ENCODE data around the gene KRT31. TPM values are rescaled to one million over a fixed set of nuclear protein-coding genes. Genes with fewer than 3 reads are reported as not detected.

KRT31 gene
- polyA plus RNA-seq (2011; rRNA removed), result not detected in 2 replicates
- not detected in 2 replicates for polyA minus RNA-seq (2011; rRNA and poly(A)+ RNA removed)

DNA sequence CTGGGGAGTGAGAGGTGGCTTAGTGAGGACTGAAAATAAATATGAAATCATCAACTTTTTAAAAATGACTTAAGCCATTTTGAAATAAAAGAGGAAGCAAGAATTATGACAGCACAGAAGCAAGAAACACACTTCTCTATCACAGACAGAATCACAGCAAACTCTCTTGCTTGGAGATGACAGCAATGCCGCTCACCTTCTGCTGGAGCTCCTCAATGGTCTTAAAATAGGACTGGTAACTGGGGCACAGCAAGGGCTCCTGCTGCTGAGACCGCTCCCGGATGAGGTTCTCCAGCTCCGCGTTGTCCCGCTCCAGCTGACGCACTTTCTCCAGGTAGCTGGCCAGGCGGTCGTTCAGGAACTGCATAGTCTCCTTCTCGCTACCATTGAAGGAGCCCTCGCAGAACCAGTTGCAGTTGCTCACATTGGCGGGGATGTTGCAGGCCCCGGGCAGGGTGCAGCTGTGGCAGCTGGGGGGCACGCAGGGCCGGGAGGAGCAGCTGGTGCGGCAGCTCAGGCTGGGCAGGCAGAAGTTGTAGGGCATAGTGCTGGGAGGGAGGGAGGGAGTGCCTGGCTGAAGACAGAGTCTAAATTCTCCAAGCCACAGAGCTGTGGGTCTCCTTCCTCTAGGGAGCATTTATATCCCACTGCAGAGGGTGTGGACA, at the start of gene KRT31:
Gene KRT31 (minus strand): TSS at position 613 of the 665 bp plus-strand sequence. CDS start 69 bp downstream, at position 544.
- no peak within 1 kb of the TSS for H3K4me3 ChIP-seq (ENCODE audit: low read depth, low read length)
- H3K9me3 ChIP-seq (ENCODE audit: control insufficient read depth, insufficient read depth, low read length), result no peaks in the 10 kb centered on the region
- TF ChIP-seq, protein P1, sequence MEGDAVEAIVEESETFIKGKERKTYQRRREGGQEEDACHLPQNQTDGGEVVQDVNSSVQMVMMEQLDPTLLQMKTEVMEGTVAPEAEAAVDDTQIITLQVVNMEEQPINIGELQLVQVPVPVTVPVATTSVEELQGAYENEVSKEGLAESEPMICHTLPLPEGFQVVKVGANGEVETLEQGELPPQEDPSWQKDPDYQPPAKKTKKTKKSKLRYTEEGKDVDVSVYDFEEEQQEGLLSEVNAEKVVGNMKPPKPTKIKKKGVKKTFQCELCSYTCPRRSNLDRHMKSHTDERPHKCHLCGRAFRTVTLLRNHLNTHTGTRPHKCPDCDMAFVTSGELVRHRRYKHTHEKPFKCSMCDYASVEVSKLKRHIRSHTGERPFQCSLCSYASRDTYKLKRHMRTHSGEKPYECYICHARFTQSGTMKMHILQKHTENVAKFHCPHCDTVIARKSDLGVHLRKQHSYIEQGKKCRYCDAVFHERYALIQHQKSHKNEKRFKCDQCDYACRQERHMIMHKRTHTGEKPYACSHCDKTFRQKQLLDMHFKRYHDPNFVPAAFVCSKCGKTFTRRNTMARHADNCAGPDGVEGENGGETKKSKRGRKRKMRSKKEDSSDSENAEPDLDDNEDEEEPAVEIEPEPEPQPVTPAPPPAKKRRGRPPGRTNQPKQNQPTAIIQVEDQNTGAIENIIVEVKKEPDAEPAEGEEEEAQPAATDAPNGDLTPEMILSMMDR (IDR thresholded peaks at IDR 0.05; ENCODE audit: low read depth, low read length), result no peak
- DNase-seq (ENCODE audit: low read depth, low spot score), result no peak
- no peaks in the 10 kb centered on the region for H3K27me3 ChIP-seq (ENCODE audit: control insufficient read depth, insufficient read depth, low read length)
- H3K27ac ChIP-seq (ENCODE audit: low read depth, low read length), result no peak within 1 kb of the TSS
- ChIA-PET POLR2A (no interaction called here), CTCF (no interaction called here)

DNA sequence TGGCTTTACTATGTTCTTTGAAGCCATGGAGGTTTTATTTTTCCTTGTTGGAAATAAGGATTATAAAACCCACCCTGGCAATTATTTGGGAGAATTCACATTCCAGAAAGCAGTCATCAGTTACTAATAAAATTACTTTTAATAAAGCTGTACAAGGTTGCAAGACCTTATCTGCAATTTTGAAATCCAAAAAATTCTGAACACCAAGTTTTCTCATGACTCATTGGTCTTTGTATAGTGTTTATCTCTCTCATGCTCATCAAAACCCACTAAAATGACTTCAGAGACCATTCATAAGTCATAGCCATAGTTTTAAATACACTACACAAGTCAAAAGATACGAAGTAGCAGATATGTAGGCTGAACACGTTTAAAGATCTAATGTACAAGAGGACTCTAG, 49.4 kb upstream of the KRT31 start:
- Histone ChIP-seq H3K27ac (ENCODE audit: low read depth, low read length) (no peak overlapping the region), H3K4me3 (ENCODE audit: low read depth, low read length) (no peak overlapping the region)
- CTCF ChIA-PET, result interaction anchor here (1.5 to 1.8 kb wide), 2 partner anchors 125 to 202 kb away, joined by 4 to 7 read pairs; no protein-coding TSS in a partner anchor

DNA sequence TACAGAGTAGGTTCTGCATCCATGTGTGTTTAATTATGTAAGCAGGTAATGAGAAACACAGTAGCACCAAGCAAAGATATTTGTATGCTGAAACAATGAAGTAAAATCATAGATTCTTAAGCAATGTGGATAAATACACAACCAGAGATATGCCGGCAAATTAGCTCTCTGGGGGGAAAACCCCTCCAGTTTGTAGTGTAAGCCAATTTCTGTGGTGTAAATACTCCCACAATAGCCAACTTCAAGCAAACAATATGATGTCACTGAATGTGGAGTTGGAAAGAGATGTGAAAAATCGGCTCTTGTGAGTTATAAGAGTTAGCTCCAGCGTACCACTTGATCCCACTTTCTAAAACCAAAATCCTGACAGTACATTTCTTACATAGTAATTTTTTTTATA, 47.2 kb upstream of the KRT31 start:
- DNase-seq (ENCODE audit: low read depth, low spot score), result no peak
- H3K9me3 ChIP-seq (ENCODE audit: control insufficient read depth, insufficient read depth, low read length), result peaks cover 5% of the 10 kb centered on the region; the same call in 1 of the 2 replicates
- no peak overlapping the region for H3K4me3 ChIP-seq (ENCODE audit: low read depth, low read length)
- peaks cover 9% of the 10 kb centered on the region for H3K27me3 ChIP-seq (ENCODE audit: control insufficient read depth, insufficient read depth, low read length)
- peak overlapping the region; percentile 11 for H3K27ac ChIP-seq (ENCODE audit: low read depth, low read length)
- POLR2A ChIA-PET, result no interaction called here
- TF ChIP-seq, protein P1 (IDR thresholded peaks at IDR 0.05; ENCODE audit: low read depth, low read length), result no peak
- CTCF ChIA-PET, result interaction anchor here (1.0 kb wide), 1 partner anchor 105 kb away, joined by 3 read pairs; no protein-coding TSS in a partner anchor

More for the DNA sequence above, 49.4 kb upstream of the KRT31 start:
- peaks cover under 1% of the 10 kb centered on the region; the same call in 1 of the 2 replicates for H3K9me3 ChIP-seq (ENCODE audit: control insufficient read depth, insufficient read depth, low read length)
- POLR2A ChIA-PET, result no interaction called here
- no peak for DNase-seq (ENCODE audit: low read depth, low spot score)
- peaks cover 5% of the 10 kb centered on the region for H3K27me3 ChIP-seq (ENCODE audit: control insufficient read depth, insufficient read depth, low read length)
- TF ChIP-seq, protein P1 (IDR thresholded peaks at IDR 0.05; ENCODE audit: low read depth, low read length), result no peak

DNA sequence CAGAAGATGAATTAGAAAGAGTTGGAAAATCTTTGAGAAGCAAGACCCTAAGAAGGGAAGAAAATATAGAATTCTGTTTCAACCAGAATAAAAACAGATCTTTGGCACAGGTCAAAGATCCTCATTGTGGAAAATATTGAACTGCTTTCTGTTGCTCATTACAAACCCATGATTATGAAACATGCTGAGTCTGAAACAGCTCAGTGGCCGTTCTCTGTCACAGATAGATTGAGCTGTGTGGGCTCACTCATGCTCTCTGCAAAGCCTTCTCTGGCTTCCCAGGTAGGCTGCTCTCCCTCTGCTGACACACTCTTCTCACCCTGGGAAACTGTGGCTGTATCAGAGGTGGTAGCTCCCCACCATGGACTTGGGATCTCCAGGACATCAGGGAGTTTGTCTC, 46.8 kb upstream of the KRT31 start:
- TF ChIP-seq, protein P1 (IDR thresholded peaks at IDR 0.05; ENCODE audit: low read depth, low read length), result no peak
- Histone ChIP-seq H3K4me3 (ENCODE audit: low read depth, low read length) (no peak overlapping the region), H3K9me3 (ENCODE audit: control insufficient read depth, insufficient read depth, low read length) (peaks cover 5% of the 10 kb centered on the region; the same call in 1 of the 2 replicates), H3K27me3 (ENCODE audit: control insufficient read depth, insufficient read depth, low read length) (peaks cover 8% of the 10 kb centered on the region), H3K27ac (ENCODE audit: low read depth, low read length) (peak overlapping the region; percentile 11)
- CTCF ChIA-PET, result interaction anchor here (1.0 kb wide), 1 partner anchor 105 kb away, joined by 3 read pairs; no protein-coding TSS in a partner anchor
- POLR2A ChIA-PET, result no interaction called here
- no peak for DNase-seq (ENCODE audit: low read depth, low spot score)

DNA sequence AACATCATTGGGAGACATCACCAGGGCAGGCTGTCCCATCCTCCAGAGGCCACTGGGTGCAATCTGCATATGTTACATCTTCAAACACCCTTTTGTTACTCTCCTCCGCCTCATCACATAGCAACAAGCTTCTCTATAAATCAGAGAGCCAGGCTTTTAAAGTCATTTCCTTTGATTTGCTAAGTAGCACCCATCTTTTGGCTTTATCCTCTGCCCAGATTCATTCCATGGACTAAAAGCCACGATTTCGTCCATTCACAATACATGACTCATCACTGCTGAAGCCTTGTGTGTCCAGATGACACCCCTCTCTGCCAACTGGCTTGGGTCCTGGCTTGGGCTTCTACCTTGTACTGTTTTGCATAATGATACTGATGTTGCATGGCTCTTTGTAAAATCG, 45.3 kb upstream of the KRT31 start:
- CTCF ChIA-PET, result interaction anchor here (2.0 kb wide), 1 partner anchor 106 kb away, joined by 4 read pairs; no protein-coding TSS in a partner anchor
- no peak for DNase-seq (ENCODE audit: low read depth, low spot score)
- no peak overlapping the region for H3K27ac ChIP-seq (ENCODE audit: low read depth, low read length)
- peaks cover 10% of the 10 kb centered on the region for H3K27me3 ChIP-seq (ENCODE audit: control insufficient read depth, insufficient read depth, low read length)
- TF ChIP-seq, protein P1 (IDR thresholded peaks at IDR 0.05; ENCODE audit: low read depth, low read length), result no peak
- H3K9me3 ChIP-seq (ENCODE audit: control insufficient read depth, insufficient read depth, low read length), result peaks cover 9% of the 10 kb centered on the region; the same call in 1 of the 2 replicates
- POLR2A ChIA-PET, result no interaction called here
- H3K4me3 ChIP-seq (ENCODE audit: low read depth, low read length), result no peak overlapping the region
